GM19351 (cell line): ENCODE measurements around the gene ARHGAP45.
A peak's percentile ranks its signal among the peaks of the same experiment; 100 is the strongest.

Source experiments
- ATAC-seq: cut with Tn5 transposase; IDR thresholded peaks from one replicate; pipeline ENCODE4 v1.9.1; 2021; ENCODE audit warnings: mild to moderate bottlenecking, moderate library complexity; ENCODE audit not compliant: unreplicated experiment

Gene ARHGAP45

DNA sequence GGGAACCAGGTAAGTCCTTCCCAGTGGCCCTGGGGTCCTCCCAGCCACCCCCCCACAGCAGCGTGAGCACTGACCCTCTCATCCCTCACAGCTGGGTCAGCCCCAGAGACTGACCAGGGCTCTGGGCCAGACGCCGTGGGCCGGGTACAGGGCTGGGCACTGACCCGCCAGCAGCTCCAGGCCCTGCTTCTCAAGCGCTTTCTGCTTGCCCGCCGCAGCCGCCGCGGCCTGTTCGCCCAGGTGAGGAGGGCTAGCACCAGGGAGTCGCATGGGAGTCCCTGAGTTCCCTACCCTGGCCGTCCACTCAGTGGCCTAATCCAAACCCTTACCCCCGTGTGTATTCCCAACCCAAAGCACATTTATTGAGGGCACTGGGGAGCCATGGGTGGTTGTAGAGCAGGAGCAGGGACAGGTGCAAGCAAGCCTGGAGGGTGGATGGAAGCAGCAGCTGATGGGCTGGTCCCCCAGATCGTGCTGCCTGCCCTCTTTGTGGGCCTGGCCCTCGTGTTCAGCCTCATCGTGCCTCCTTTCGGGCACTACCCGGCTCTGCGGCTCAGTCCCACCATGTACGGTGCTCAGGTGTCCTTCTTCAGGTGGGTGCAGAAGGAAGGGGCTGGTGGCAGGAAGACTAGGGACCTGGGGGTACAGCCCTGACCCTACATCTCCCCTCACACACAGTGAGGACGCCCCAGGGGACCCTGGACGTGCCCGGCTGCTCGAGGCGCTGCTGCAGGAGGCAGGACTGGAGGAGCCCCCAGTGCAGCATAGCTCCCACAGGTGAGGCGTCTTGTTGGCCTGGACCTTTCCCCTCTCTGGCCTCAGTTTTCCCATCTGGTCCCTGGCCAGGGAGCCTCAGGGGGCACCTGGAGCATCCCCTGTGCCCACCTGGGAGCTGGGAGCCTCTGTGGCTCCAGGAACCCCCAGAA, 12.6 kb upstream of the ARHGAP45 start:
- no peak for ATAC-seq

DNA sequence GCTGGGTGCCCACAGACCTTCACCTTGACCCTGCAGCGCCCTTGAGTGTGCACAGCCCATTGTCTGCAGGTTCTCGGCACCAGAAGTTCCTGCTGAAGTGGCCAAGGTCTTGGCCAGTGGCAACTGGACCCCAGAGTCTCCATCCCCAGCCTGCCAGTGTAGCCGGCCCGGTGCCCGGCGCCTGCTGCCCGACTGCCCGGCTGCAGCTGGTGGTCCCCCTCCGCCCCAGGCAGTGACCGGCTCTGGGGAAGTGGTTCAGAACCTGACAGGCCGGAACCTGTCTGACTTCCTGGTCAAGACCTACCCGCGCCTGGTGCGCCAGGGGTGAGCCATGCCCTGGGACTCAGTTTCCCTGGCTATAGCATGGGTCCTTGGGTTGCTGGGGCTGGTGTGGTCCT, 11.9 kb upstream of the ARHGAP45 start:
- ATAC-seq: no peak

- ATAC-seq: no peak
Measured at GRCh38 chr19:1055886-1056620, 10.9 kb upstream of the ARHGAP45 start.

DNA sequence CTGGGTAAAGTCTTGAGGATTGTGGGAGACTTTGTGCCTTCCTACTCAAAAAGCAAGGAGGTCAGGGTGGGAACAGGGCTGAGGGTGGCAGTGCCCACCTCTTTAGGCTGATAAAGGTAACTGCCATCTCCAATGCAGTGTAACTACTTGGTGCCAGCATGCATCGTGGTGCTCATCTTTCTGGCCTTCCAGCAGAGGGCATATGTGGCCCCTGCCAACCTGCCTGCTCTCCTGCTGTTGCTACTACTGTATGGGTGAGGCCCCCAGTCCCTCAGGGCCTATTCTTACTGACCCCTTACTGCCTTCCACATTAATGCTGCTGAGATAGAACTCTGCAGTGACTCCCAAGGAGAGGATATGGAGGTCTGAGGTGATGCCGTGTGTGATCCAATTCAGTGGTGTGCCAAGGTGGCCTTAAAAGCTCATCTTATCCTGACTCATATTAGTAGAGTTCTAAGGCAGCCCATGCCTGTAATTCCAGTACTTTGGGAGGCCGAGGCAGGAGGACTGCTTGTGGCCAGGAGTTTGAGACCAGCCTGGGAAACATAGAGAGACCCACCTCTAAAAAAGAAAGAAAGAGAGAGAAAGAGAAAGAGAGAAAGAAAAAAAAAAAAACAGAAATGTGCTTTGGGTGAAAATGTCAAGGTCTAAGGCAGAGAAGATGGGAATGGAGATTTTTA, 9.7 kb upstream of the ARHGAP45 start:
- ATAC-seq: no peak

- no peak for ATAC-seq
Measured at GRCh38 chr19:1058112-1058511, 8.9 kb upstream of the ARHGAP45 start.

DNA sequence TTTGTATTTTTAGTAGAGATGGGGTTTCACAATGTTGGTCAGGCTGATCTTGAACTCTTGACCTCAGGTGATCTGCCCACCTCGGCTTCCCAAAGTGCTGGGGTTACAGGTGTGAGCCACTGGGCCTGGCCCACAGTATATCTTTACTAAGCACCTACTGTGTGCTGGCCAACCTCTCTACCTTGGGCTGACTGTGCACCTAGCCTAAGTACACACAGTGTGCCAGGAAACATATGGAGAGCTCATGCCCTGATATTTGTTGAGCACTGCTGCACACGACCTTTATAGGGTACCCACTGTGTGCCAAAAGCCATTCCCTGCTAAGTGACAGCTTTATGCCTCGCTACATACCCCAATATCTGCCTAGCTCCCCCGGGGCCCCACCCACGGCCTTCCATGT, 6.3 kb upstream of the ARHGAP45 start:
- no peak for ATAC-seq

GRCh38 chr19:1061987-1062386, 5.0 kb upstream of the ARHGAP45 start:
- no peak for ATAC-seq

DNA sequence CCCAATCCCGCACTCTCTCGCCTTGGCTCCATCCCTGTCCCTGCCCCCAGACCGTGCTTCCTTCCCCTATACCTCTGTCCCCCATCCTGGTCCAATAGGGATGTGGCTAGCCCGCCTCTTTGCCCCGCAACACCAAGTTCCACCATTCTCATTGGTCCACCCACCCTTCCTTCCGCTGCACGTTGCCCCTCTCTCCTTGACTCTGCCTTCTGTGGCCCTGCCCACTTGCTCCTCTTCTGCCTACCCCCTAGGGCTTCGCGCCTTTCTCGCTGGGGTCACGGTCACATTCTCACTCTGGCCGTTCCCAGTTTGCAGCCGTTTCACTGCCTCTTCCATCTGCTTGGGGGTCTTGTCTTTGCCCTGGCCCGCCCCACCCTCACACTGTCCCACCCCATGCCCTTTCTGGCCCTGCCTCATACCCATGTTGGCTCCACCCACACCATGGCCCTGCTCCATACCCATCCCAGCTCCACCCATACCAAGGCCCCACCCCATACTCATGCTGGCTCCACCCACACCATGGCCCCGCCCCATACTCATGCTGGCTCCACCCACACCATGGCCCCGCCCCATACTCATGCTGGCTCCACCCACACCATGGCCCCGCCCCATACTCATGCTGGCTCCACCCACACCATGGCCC, 4.5 kb upstream of the ARHGAP45 start:
- ATAC-seq: no peak

DNA sequence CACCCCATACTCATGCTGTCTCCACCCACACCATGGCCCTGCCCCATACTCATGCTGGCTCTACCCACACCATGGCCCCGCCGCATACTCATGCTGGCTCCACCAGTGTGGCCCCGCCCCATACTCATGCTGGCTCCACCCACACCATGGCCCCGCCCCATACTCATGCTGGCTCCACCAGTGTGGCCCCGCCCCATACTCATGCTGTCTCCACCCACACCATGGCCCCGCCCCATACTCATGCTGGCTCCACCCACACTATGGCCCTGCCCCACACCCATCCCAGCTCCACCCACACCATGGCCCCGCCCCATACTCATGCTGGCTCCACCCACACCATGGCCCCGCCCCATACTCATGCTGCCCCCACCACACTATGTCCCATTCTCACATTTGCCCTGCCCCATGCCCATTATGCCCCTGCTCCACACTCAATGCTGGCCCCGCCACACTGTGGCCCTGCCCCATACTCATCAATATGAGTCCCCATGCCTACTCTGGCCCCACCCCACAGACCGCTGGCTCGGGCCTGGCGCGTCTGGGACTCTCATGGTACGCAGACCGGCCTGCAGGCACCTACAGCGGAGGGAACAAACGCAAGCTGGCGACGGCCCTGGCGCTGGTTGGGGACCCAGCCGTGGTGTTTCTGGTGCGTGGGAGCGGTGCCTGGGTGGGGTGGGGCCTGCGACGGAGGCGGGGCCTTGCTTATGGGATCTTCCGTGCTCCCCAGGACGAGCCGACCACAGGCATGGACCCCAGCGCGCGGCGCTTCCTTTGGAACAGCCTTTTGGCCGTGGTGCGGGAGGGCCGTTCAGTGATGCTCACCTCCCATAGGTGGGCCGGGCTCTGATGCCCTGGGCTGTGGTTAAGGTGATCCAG, 3.7 kb upstream of the ARHGAP45 start:
- no peak for ATAC-seq

DNA sequence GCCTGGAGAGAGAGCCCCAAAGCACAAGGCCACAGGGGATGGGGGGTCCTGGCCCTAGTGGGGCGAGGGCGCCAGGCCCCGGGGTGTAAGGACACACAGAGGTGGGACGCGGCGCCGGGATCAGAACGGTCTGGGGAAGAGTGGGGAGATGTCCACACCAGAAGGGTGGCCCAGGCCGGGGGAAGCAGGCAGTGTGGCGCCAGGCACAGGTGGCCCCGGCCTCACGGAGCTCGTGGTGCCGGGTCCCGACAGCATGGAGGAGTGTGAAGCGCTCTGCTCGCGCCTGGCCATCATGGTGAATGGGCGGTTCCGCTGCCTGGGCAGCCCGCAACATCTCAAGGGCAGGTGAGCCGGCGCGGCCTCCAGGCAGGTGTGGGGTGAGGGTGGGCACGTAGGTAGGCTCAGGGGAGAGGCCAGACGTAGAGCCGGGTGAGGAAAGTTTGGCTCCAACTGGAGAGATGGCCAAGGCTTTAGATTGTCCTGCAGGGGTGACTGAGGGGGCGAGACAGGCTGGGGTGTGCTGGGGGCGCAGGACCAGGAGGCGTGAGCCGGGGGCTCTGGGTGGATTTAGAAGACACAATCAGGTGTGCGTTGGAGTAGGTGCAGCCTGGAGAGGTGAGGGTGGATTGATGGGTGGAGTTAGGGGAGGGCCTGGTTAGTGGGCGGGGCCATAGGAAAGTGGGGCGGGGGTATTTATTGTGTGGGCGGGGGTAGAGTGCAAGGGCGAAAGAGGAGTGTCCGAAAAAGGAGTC, 2.9 kb upstream of the ARHGAP45 start:
- ATAC-seq: no peak

GRCh38 chr19:1064661-1065605, 2.0 kb upstream of the ARHGAP45 start:
- no peak for ATAC-seq

GRCh38 chr19:1065606-1066109, 1.3 kb upstream of the ARHGAP45 start:
- ATAC-seq: no peak

- ATAC-seq: no peak
Measured at GRCh38 chr19:1066251-1066747, 668 bp upstream of the ARHGAP45 start.

GRCh38 chr19:1067341-1067957, 482 bp downstream of the ARHGAP45 start:
- peak; percentile 22 for ATAC-seq

DNA sequence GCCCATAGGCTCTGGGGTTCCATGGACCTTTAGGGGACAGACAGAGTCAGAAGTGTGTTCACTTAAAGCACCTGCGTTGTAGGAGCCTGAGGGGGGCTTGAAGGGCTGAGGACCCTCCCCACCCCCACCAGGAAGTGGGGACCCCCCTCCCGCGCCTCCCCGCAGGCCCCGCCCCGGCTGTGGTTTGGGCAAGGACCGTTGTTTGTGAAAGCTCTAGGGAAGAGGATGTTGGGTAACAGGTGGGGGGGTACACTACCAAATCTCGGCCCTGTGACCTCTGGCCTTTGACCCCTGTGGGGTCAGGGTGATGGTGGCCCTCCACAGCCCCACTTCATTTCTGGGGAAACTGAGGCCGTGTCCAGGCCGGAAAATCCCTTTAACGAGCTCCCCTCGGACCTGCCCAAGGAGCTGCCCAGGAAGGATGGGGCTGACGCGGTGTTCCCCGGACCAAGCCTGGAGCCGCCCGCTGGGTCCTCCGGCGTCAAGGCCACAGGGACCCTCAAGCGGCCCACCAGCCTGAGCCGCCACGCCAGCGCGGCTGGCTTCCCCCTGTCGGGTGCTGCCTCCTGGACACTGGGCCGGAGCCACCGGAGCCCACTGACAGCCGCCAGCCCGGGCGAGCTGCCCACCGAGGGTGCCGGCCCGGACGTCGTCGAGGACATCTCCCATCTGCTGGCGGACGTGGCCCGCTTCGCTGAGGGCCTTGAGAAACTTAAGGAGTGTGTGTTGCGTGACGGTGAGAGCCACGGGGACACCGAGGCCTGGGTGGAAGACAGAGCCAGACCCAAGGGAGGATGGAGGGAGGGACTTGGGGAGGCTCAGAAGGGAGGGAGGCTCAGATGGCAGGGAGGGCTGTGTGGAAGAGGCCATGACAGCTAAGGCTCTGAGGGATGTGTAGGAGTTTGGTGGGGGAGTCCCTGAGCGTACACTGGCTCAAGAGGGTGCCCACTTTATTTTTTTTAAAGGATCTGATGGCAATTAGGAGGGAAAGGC, 1.3 kb downstream of the ARHGAP45 start:
- no peak for ATAC-seq
